Posterior cingulate gyrus (tissue), 11 donors: ENCODE data around the gene BRD8.

Source experiments
- DNase-seq, 10 donors: peaks; one replicate each; pipeline versions ENCODE4 v3.0.0 to v3.0.0-alpha.2; 2020 to 2021; ENCODE audit warnings: mixed read lengths in 3 of 10
- intact Hi-C: fragments of 100-400 bp; cut with DNase I; formaldehyde crosslinking; loops from one replicate; pipeline ENCODE4 v1.15.1; 2023

BRD8 gene

GRCh38 chr5:138109463-138110265 lies 68.8 kb downstream of the BRD8 start:
- intact Hi-C loops = no loop called here

GRCh38 chr5:138107213-138107612 lies 71.2 kb downstream of the BRD8 start:
- intact Hi-C loops = no loop called here
- DNase-seq = no peak

More at GRCh38 chr5:138109463-138110265, 68.8 kb downstream of the BRD8 start:
- no peak for DNase-seq

GRCh38 chr5:138105709-138106108 lies 72.7 kb downstream of the BRD8 start:
- DNase-seq = no peak
- intact Hi-C loops = no loop called here

- DNase-seq = no peak
- intact Hi-C loops = no loop called here
Observed at GRCh38 chr5:138103319-138103637, 75.2 kb downstream of the BRD8 start.

GRCh38 chr5:138102454-138103318 lies 75.7 kb downstream of the BRD8 start:
- DNase-seq = no peak
- intact Hi-C loops = no loop called here

GRCh38 chr5:138096997-138097828 lies 81.2 kb downstream of the BRD8 start:
- intact Hi-C loops = no loop called here
- DNase-seq = no peak

GRCh38 chr5:138096363-138096762 lies 82.1 kb downstream of the BRD8 start:
- intact Hi-C loops = no loop called here
- DNase-seq = no peak

- DNase-seq = no peak
- intact Hi-C loops = no loop called here
Observed at GRCh38 chr5:138095100-138095907, 83.1 kb downstream of the BRD8 start.

- intact Hi-C loops = no loop called here
- DNase-seq = no peak
Observed at GRCh38 chr5:138093036-138093435, 85.4 kb downstream of the BRD8 start.

- DNase-seq = no peak
- intact Hi-C loops = no loop called here
Observed at GRCh38 chr5:138092301-138092700, 86.1 kb downstream of the BRD8 start.

- DNase-seq = no peak
- intact Hi-C loops = no loop called here
Observed at GRCh38 chr5:138091685-138092084, 86.7 kb downstream of the BRD8 start.
